Thymus (tissue), 11 donors: Measurements from ENCODE around the gene GAL3ST2. TPM values are rescaled to one million over a fixed set of nuclear protein-coding genes. Genes with fewer than 3 reads are reported as not detected.
A peak's percentile ranks its signal among the peaks of the same experiment; 100 is the strongest.
"Not testable (repeated sequence)": the region's sequence is repeated elsewhere in the genome, so short reads cannot be mapped to it uniquely, and the experiment has no call there.

Experiments used
- DNase-seq, 9 donors: peaks; one replicate each; pipeline ENCODE4 v3.0.0-alpha.2; 2013; ENCODE audit warnings: low spot score in 9 of 9, low read depth in 6 of 9, missing footprints in 1 of 9
- H3K27ac ChIP-seq, 2 donors: one replicate each; pipeline ENCODE4 v1.5.1; 2013; ENCODE audit warnings: control low read depth in 1 of 2, low read depth in 1 of 2, low read length in 1 of 2, mild to moderate bottlenecking in 1 of 2, moderate library complexity in 1 of 2
- H3K27me3 ChIP-seq, 2 donors: one replicate each; pipeline ENCODE4 v1.5.1; 2013; ENCODE audit warnings: low read length in 1 of 2; ENCODE audit not compliant: control insufficient read depth in 2 of 2, insufficient read depth in 1 of 2
- H3K36me3 ChIP-seq, 2 donors: one replicate each; pipeline ENCODE4 v1.5.1; 2013; ENCODE audit warnings: low read length in 1 of 2, mild to moderate bottlenecking in 1 of 2, moderate library complexity in 1 of 2; ENCODE audit not compliant: control insufficient read depth in 2 of 2, insufficient read depth in 2 of 2
- H3K4me1 ChIP-seq, 2 donors: one replicate each; pipeline ENCODE4 v1.5.1; 2013; ENCODE audit warnings: low read length in 2 of 2; ENCODE audit not compliant: control insufficient read depth in 2 of 2, insufficient read depth in 2 of 2
- H3K4me3 ChIP-seq, 2 donors: one replicate each; pipeline ENCODE4 v1.5.1; 2013; ENCODE audit warnings: low read length in 2 of 2, control low read depth in 1 of 2, mild to moderate bottlenecking in 1 of 2
- H3K9me3 ChIP-seq, 2 donors: one replicate each; pipeline ENCODE4 v1.5.1; 2013; ENCODE audit warnings: low read length in 1 of 2, mild to moderate bottlenecking in 1 of 2; ENCODE audit not compliant: control insufficient read depth in 2 of 2, insufficient read depth in 1 of 2
- WGBS: extraction: QIAGEN DNeasy Blood & Tissue Kit; methylation state at CpG from one replicate; pipeline ENCODE4 v1.1.7; 2013; 5-methylcytosine and 5-hydroxymethylcytosine counted together
- polyA plus RNA-seq: library from polyadenylated mRNA; stranded (reverse); fragments of 200-250 nt; gene quantifications from one replicate; pipeline ENCODE4 v1.2.3, GENCODE V29; 2013
- total RNA-seq: library from RNA; stranded (reverse); fragments of 120-200 nt; gene quantifications from one replicate; pipeline ENCODE4 v1.2.4, GENCODE V29; 2013
- donor health status: healthy.

The GAL3ST2 gene
- total and polyA plus RNA-seq, 2 donors = 0.02 to 0.09 TPM

DNA sequence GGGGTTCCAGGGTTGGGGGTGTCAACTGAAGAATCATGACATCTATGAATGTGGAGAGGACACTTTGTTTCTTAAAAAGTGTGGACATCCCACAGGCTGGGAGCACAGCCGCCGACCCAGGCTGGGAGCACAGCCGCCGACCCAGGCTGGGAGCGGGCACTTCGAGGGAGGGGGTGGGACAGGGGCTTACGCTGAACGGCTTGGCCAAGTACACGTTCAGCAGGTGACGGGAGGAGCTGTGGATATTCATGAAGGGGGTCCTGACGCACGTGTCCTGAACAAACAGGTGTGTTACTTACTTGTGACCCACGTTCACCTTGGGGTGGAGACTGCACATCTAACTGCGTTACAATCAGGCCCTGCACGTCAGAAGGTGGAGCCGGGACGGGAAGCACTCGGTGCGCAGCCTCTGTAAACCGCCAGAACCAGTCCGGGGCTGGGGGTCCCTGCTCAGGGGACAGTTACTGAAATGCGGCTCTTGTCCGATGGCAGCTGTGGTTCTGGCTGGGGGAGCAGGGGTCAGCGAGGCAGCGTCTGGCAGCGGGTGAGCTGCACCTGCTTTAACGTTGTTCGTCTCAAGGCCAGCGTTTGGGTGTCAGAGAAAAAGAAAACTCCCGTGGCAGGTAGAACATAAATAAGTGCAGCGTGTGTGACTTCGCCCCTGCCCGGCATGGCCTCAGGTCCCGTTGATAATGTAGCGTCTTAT is 23.7 kb downstream of the GAL3ST2 start:
- H3K36me3 ChIP-seq, H3K4me3 ChIP-seq, H3K9me3 ChIP-seq, H3K27ac ChIP-seq, DNase-seq: not testable (repeated sequence)
- peaks cover 2 to 29% of the 10 kb centered on the region in 2 donors for H3K27me3 ChIP-seq
- 92% methylated on average over 35 of the region's 35 CpGs for WGBS
- H3K4me1 ChIP-seq = peaks cover 16 to 29% of the 10 kb centered on the region in 2 donors

DNA sequence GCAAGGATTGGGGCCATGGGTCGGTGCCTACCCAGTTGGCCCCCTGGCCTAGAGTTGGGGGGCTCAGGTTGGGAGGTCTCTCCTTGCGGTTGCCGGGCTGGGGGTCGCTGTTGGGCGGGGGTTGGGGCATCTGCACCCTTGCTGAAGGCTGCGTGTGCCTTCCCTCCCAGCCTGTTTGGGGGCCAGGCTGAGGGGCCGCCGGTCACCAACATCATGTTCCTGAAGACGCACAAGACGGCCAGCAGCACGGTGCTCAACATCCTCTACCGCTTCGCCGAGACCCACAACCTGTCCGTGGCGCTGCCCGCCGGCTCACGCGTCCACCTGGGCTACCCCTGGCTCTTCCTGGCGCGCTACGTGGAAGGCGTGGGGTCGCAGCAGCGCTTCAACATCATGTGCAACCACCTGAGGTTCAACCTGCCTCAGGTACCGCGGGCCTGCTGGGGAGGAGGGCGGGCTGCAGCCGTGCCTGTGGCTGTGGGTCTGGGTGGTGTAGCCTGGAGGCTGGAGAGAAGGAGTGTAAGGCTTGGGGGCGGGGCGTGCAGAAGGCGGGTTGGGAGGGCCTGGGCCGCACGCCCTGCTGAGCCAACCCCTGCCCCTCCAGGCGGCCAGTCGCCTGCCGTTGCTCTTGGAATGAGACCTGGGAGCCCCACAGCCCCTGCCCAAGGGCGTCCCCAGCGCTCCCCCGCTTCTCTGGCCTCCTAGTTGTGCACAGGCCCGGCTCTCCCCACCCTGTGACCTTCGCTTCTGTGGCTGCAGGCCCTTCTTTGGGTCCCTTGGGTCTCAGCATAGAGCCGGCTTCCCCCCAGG is 25.2 kb downstream of the GAL3ST2 start:
- DNase-seq = no peak
- H3K9me3 ChIP-seq = peaks cover 0 to 3% of the 10 kb centered on the region in 2 donors
- WGBS = 93% methylated on average over 44 of the region's 44 CpGs
- peaks cover 16 to 29% of the 10 kb centered on the region in 2 donors for H3K4me1 ChIP-seq
- H3K4me3 ChIP-seq = no peak overlapping the region
- no peaks in the 10 kb centered on the region for H3K36me3 ChIP-seq
- no peak overlapping the region for H3K27ac ChIP-seq
- peaks cover 2 to 29% of the 10 kb centered on the region in 2 donors for H3K27me3 ChIP-seq

DNA sequence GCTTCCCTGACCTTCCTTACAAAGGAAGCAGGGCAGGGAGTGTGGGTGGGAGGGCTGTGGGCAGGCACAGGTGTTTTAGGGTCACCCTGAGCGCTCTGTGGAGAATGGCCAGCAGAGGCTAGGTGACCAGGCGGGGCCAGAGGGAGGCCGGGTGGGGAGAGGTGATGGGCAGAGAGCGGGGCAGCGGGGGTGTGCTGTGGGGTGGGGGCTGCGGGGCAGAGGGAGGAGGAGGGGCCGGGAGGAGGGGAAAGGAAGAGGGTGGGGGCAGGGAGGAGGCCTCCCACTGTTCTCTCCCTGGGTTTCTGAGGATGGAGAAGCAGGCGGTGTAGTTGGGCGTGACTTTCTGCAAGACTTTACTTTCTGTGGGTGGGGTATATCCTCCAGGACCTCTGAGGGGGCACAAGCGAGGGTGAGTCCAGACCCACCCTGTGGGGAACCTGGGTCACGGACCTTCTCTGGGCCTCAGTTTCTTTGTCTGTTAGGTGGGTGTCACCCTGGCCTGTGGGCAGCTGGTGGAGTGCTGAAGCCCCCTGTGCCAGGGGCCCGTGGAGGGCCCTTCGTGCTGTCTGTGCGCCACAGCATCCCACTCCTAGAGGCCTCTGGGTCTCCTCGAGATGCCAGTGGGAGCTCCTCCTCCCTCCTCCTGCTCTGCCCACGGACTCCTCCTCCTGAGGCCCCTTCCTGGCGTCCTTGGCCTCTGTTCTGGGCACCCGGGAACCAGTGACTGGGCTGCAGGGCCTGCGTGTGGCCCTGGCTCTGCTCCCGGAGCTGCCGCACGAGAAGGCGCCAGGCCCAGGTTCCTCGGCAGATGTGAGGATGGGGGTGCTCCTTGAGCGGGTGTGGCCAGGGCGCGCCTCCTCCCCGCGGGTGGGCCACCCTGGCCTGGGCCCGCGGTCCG is 26.0 kb downstream of the GAL3ST2 start:
- Histone ChIP-seq H3K27ac (no peak overlapping the region), H3K9me3 (peaks cover 0 to 3% of the 10 kb centered on the region in 2 donors), H3K36me3 (no peaks in the 10 kb centered on the region), H3K4me3 (no peak overlapping the region), H3K4me1 (peaks cover 16 to 29% of the 10 kb centered on the region in 2 donors), H3K27me3 (peaks cover 2 to 29% of the 10 kb centered on the region in 2 donors)
- DNase-seq = no peak
- 72% methylated on average over 32 of the region's 32 CpGs for WGBS

DNA sequence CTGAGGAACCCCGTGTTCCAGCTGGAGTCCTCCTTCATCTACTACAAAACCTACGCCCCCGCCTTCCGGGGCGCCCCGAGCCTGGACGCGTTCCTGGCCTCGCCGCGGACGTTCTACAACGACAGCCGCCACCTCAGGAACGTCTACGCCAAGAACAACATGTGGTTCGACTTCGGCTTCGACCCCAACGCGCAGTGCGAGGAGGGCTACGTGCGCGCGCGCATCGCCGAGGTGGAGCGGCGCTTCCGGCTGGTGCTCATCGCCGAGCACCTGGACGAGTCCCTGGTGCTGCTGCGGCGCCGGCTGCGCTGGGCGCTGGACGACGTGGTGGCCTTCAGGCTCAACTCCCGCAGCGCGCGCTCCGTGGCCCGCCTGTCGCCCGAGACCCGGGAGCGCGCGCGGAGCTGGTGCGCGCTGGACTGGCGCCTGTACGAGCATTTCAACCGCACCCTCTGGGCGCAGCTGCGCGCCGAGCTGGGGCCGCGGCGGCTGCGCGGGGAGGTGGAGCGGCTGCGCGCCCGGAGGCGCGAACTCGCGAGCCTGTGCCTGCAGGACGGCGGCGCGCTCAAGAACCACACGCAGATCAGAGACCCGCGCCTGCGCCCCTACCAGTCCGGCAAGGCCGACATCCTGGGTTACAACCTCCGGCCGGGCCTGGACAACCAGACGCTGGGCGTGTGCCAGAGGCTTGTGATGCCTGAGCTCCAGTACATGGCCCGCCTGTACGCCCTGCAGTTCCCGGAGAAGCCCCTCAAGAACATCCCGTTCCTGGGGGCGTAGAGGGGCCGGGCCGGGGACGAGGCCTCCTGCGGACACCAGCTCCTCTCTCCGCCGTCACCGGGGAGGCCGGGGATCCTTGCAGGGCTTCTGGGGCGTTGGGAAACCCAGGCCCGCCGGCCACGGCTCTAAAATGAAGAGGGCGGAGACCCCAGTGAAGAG is 27.0 kb downstream of the GAL3ST2 start:
- WGBS = 3% methylated on average over 109 of the region's 109 CpGs
- H3K27ac ChIP-seq = peak overlapping the region in 1 of 2 donors; percentile 52

DNA sequence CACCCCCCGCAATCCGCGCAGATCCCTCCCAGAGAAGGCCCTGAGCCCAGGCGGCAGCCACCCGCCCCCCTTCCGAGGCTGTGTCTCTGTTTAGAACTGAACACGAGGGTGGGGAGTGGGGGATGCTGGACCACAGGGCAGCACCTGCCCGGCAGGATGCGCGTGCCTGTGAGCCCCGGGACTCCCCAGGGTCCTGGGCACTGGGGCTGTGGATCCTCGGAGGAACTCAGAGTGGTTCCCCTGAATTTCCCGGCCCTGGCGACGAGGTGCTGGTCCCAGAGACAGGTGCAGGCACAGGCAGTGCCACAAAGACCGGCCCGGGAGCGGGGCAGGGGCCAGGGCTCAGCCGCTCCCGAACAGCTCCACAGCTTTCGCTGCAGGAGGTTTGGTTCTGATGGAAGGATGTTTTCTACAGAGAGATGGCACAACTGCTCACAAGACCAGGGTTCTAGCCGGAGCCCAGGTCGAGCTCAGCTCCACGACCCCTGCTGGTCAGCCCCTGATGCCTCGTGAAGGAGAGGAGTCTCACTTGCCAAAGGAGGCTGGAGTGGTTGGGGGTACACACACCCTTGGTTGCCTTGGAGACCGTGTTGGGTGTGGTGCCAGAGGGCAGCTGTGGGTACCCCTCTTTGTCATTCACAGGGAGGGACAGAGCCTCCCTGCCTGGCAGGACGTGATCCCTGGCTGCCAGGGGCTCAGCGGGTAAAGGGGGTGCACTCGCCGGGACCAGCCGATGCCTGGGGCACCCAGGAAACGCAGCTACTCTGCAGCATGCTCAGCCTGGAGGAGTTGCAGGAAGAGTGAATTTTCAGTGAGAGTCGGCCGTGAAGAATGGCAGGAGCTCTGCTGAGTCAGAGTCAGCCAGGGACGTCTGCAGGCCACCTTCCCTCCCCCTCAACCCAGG is 28.0 kb downstream of the GAL3ST2 start:
- Histone ChIP-seq H3K9me3 (peaks cover 0 to 3% of the 10 kb centered on the region in 2 donors), H3K27ac (no peak overlapping the region), H3K27me3 (peaks cover 2 to 31% of the 10 kb centered on the region in 2 donors), H3K4me1 (peaks cover 16 to 25% of the 10 kb centered on the region in 2 donors), H3K4me3 (peak overlapping the region; percentile 35 to 63), H3K36me3 (no peaks in the 10 kb centered on the region)
- DNase-seq = peak in 1 of 9 donors; percentile 49
- WGBS = 5% methylated on average over 35 of the region's 35 CpGs

More for the DNA sequence above, 27.0 kb downstream of the GAL3ST2 start:
- H3K4me3 ChIP-seq = peak overlapping the region; percentile 35 to 63
- peaks cover 16 to 25% of the 10 kb centered on the region in 2 donors for H3K4me1 ChIP-seq
- peaks cover 0 to 3% of the 10 kb centered on the region in 2 donors for H3K9me3 ChIP-seq
- H3K27me3 ChIP-seq = peaks cover 2 to 29% of the 10 kb centered on the region in 2 donors
- peak in 8 of 9 donors; percentile 44 to 87 (median 69) for DNase-seq
- H3K36me3 ChIP-seq = no peaks in the 10 kb centered on the region

DNA sequence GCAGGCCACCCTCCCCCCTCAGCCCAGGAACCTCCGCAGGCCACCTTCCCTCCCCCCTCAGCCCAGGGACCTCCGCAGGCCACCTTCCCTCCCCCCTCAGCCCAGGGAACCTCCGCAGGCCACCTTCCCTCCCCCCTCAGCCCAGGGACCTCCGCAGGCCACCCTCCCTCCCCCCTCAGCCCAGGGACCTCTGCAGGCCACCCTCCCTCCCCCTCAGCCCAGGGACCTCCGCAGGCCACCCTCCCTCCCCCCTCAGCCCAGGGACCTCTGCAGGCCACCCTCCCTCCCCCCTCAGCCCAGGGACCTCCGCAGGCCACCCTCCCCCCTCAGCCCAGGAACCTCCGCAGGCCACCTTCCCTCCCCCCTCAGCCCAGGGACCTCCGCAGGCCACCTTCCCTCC is 29.6 kb downstream of the GAL3ST2 start:
- not testable (repeated sequence) for H3K36me3 ChIP-seq, H3K27ac ChIP-seq, H3K9me3 ChIP-seq, H3K4me3 ChIP-seq, DNase-seq
- 71% methylated on average over 3 of the region's 8 CpGs for WGBS
- peaks cover 2 to 35% of the 10 kb centered on the region in 2 donors for H3K27me3 ChIP-seq
- peaks cover 16 to 25% of the 10 kb centered on the region in 2 donors for H3K4me1 ChIP-seq

DNA sequence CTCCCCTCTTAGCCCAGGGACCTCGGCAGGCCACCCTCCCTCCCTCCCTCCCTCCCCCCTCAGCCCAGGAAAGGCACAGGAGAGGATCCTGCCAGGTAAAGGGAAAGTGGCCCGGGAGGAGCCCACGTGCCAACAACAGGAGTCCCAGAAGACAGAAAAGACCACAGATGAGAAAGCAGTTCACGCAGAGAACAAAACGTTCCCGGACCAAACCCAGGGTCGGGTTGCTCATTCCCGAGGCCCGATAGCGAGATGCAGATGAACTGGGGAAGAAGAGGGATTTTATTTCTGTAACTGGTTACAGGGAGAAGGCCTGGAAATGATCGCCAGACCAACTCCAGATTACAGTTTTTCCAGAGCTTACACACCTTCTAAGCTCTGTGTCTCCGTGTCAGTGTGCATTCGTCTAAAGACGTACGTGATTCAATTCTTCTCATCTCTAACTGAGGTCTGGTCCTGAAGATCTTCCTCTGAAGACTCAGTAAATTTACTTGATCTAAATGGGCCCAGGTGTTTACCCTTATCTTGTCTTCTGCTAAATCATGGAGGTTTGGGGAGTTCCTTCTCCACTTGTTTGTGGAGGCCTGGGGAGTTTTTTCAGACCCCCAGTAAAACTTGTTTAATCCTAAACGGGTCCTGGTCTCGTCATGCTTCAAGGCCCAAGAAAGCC is 31.6 kb downstream of the GAL3ST2 start:
- Histone ChIP-seq H3K4me1 (peaks cover 16 to 27% of the 10 kb centered on the region in 2 donors), H3K27ac (no peak overlapping the region), H3K9me3 (peaks cover 0 to 9% of the 10 kb centered on the region in 2 donors), H3K4me3 (no peak overlapping the region), H3K27me3 (peaks cover 2 to 22% of the 10 kb centered on the region in 2 donors), H3K36me3 (no peaks in the 10 kb centered on the region)
- no peak for DNase-seq
- 81% methylated on average over 17 of the region's 17 CpGs for WGBS
